Inflammatory macrophage treated with lipopolysaccharide for 4 hours (primary cell): Measurements from ENCODE around the gene ODF2.
"Not testable (repeated sequence)": the region's sequence is repeated elsewhere in the genome, so short reads cannot be mapped to it uniquely, and the experiment has no call there.

Experiments
- DNase-seq: peaks from one replicate; pipeline ENCODE4 v3.0.0-alpha.2; 2020

ODF2 gene

GRCh38 chr9:128455849-128456612 is at the start of gene ODF2:
Gene ODF2 (plus strand): TSS chr9:128456006. CDS start chr9:128456092, 86 bp downstream.
- DNase-seq = peak; percentile 96

GRCh38 chr9:128406848-128407391 is 48.9 kb upstream of the ODF2 start:
- DNase-seq = no peak

- DNase-seq = no peak
Measured at GRCh38 chr9:128408963-128409431, 46.8 kb upstream of the ODF2 start.

- no peak for DNase-seq
Measured at GRCh38 chr9:128409450-128409849, 46.4 kb upstream of the ODF2 start.

- DNase-seq = no peak
Measured at GRCh38 chr9:128409978-128410377, 45.8 kb upstream of the ODF2 start.

- no peak for DNase-seq
Measured at GRCh38 chr9:128411364-128412119, 44.3 kb upstream of the ODF2 start.

GRCh38 chr9:128412120-128412790 is 43.6 kb upstream of the ODF2 start:
- DNase-seq = peak; percentile 25

GRCh38 chr9:128413728-128414127 is 42.1 kb upstream of the ODF2 start:
- not testable (repeated sequence) for DNase-seq

- DNase-seq = no peak
Measured at GRCh38 chr9:128414461-128414860, 41.3 kb upstream of the ODF2 start.

GRCh38 chr9:128415281-128415680 is 40.5 kb upstream of the ODF2 start:
- no peak for DNase-seq

GRCh38 chr9:128416014-128416413 is 39.8 kb upstream of the ODF2 start:
- DNase-seq = no peak

- no peak for DNase-seq
Measured at GRCh38 chr9:128416432-128417019, 39.3 kb upstream of the ODF2 start.

GRCh38 chr9:128419061-128419925 is 36.5 kb upstream of the ODF2 start:
- DNase-seq = no peak

GRCh38 chr9:128420060-128420650 is 35.7 kb upstream of the ODF2 start:
- DNase-seq = peak; percentile 82

- DNase-seq = peak; percentile 38
Measured at GRCh38 chr9:128420651-128421481, 34.9 kb upstream of the ODF2 start, which contains the start of gene CERCAM. Gene CERCAM (plus strand): TSS chr9:128420857. CDS start chr9:128420878, 21 bp downstream.

- DNase-seq = peak; percentile 44
Measured at GRCh38 chr9:128421482-128421996, 34.3 kb upstream of the ODF2 start.

GRCh38 chr9:128422022-128422782 is 33.6 kb upstream of the ODF2 start:
- DNase-seq = not testable (repeated sequence)

- DNase-seq = no peak
Measured at GRCh38 chr9:128422783-128423150, 33.0 kb upstream of the ODF2 start.

GRCh38 chr9:128423356-128423755 is 32.5 kb upstream of the ODF2 start:
- not testable (repeated sequence) for DNase-seq
